Measurements from ENCODE around the gene SCT.

DNA sequence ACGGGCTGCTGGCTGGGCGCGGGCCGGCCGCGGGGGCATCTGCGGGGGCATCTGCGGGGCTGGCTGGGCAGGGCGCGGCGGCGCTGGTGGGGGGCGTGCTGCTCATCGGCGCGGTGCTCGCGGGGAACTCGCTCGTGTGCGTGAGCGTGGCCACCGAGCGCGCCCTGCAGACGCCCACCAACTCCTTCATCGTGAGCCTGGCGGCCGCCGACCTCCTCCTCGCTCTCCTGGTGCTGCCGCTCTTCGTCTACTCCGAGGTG lies 10.3 kb upstream of the SCT start:
- TF ChIP-seq EZH2 (IDR thresholded peaks at IDR 0.05; ENCODE audit: insufficient read depth, poor library complexity, severe bottlenecking), result no peak
- no peak for TF ChIP-seq EZH2phosphoT487 (IDR thresholded peaks at IDR 0.05; ENCODE audit: insufficient read depth, low read depth)

Measured in GM23248 (cell line).